Esophagus muscularis mucosa (tissue), 4 donors: ENCODE results near the gene ARMC9. TPM values are rescaled to one million over a fixed set of nuclear protein-coding genes. Genes with fewer than 3 reads are reported as not detected.

Experiments used
- DNase-seq: peaks from one replicate; pipeline ENCODE4 v3.0.0-alpha.2; 2017; ENCODE audit errors: extremely low spot score
- H3K27ac ChIP-seq, 4 donors: fragments of 200-600 bp; sonication (generic); replicated peaks in 1 of 4; 1 replicate in 3 of 4; 2 replicates in 1 of 4; pipeline ENCODE4 v1.5.1; 2016 to 2019; ENCODE audit warnings: mild to moderate bottlenecking in 1 of 4
- H3K27me3 ChIP-seq, 4 donors: fragments of 200-600 bp; sonication (generic); one replicate each; pipeline versions ENCODE4 v1.5.1 to v1.6.0; 2016 to 2019
- H3K36me3 ChIP-seq, 4 donors: fragments of 200-600 bp; sonication (generic); one replicate each; pipeline ENCODE4 v1.5.1; 2016 to 2019
- H3K4me1 ChIP-seq, 4 donors: fragments of 200-600 bp; sonication (generic); one replicate each; pipeline ENCODE4 v1.5.1; 2016 to 2019
- H3K4me3 ChIP-seq, 4 donors: fragments of 200-600 bp; sonication (generic); 1 replicate in 2 of 4; 2 replicates in 2 of 4; pipeline ENCODE4 v1.5.1; 2016 to 2019; ENCODE audit warnings: mild to moderate bottlenecking in 4 of 4, moderate library complexity in 1 of 4
- H3K9me3 ChIP-seq, 4 donors: fragments of 200-600 bp; sonication (generic); 1 replicate in 3 of 4; 2 replicates in 1 of 4; pipeline ENCODE4 v1.5.1; 2016 to 2019
- CTCF ChIP-seq, 3 experiments: fragments of 200-600 bp in 2 of 3; fragments of 450-650 bp in 1 of 3; sonication (generic) in 2 of 3; IDR thresholded peaks; one replicate each; pipeline ENCODE4 v1.5.1; 2017 to 2019; ENCODE audit warnings: antibody characterized with exemption in 3 of 3, mild to moderate bottlenecking in 2 of 3, moderate library complexity in 1 of 3
- EP300 ChIP-seq: sonication (generic); formaldehyde crosslinking; IDR thresholded peaks from one replicate; pipeline ENCODE4 v1.6.1; 2017; ENCODE audit warnings: antibody characterized with exemption
- POLR2A ChIP-seq: fragments of 450-650 bp; IDR thresholded peaks from one replicate; pipeline ENCODE4 v1.6.1; 2017; ENCODE audit warnings: antibody characterized with exemption, moderate library complexity, mild to moderate bottlenecking, low read depth
- POLR2AphosphoS5 ChIP-seq, 2 donors: sonication (generic); formaldehyde crosslinking; IDR thresholded peaks; one replicate each; pipeline ENCODE4 v1.6.1; 2017; ENCODE audit warnings: antibody characterized with exemption in 2 of 2
- WGBS: methylation state at CpG from one replicate; pipeline ENCODE4 v1.1.5; 2018; 5-methylcytosine and 5-hydroxymethylcytosine counted together
- intact Hi-C: fragments of 100-400 bp; cut with DNase I; formaldehyde crosslinking; loops from one replicate; pipeline ENCODE4 v1.15.1; 2023
- total RNA-seq, 4 donors: library from RNA; depleted of rRNA; stranded (reverse); fragments of >200 nt; gene quantifications; one replicate each; pipeline versions ENCODE4 v1.1.0 to v1.2.1, GENCODE V29; 2016

Gene ARMC9
- total RNA-seq, 4 donors from 2014 or later: 119 to 262 (median 152) TPM

DNA sequence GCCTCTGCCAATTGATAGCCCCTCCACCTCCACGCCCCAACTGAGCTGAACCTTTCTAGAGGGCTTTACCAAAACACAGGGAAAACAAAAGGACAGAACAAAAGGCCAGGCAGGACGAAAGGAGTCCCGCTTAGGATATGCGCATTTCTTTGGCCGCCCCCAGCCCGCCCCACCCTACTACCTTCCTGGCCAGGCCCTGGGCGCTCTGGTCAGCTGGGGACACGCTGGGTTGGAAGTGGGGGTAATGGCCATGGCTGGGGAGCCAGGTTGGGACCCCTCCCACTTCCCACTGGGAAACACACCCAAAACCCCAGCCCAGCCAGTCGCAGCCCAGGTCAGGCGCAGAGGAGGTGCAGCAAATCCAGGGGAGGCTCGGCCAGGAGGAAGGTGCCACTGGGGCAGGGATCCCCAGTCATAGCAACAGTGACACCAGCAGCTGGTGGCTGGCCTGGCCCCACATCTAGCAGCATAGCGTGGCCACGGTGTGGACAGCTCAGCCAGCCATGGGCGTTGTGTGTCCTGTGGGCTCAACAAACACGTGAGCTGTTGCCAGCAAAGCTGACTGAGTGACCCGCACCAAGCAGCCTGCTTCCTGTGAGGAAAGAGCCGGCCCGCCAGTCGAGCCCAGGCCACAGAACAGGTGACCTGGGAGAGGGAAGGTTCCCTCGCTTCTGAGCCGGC lies 172.5 kb downstream of the ARMC9 start:
- intact Hi-C loops: no loop called here
- no peaks in the 10 kb centered on the region for H3K9me3 ChIP-seq
- H3K4me3 ChIP-seq: no peak overlapping the region
- WGBS: 96% methylated on average over 13 of the region's 21 CpGs
- peaks cover 0 to 50% (median 23%) of the 10 kb centered on the region in 4 donors for H3K36me3 ChIP-seq
- no peaks in the 10 kb centered on the region for H3K27me3 ChIP-seq
- H3K27ac ChIP-seq: no peak overlapping the region
- no peak for DNase-seq
- TF ChIP-seq POLR2AphosphoS5 (IDR thresholded peaks at IDR 0.05) (no peak), POLR2A (no peak), EP300 (no peak), CTCF (IDR thresholded peaks at IDR 0.05) (no peak)
- peaks cover 0 to 7% (median 0%) of the 10 kb centered on the region in 4 donors for H3K4me1 ChIP-seq

GRCh38 chr2:231371430-231372054 lies 173.1 kb downstream of the ARMC9 start:
- TF ChIP-seq POLR2AphosphoS5 (IDR thresholded peaks at IDR 0.05) (no peak), EP300 (no peak), POLR2A (no peak), CTCF (IDR thresholded peaks at IDR 0.05) (no peak)
- H3K36me3 ChIP-seq: peaks cover 0 to 50% (median 23%) of the 10 kb centered on the region in 4 donors
- H3K4me1 ChIP-seq: peaks cover 0 to 7% (median 0%) of the 10 kb centered on the region in 4 donors
- H3K27me3 ChIP-seq: no peaks in the 10 kb centered on the region
- WGBS: 93% methylated on average over 3 of the region's 13 CpGs
- no peak overlapping the region for H3K27ac ChIP-seq
- no peak overlapping the region for H3K4me3 ChIP-seq
- intact Hi-C loops: no loop called here
- no peaks in the 10 kb centered on the region for H3K9me3 ChIP-seq
- no peak for DNase-seq

DNA sequence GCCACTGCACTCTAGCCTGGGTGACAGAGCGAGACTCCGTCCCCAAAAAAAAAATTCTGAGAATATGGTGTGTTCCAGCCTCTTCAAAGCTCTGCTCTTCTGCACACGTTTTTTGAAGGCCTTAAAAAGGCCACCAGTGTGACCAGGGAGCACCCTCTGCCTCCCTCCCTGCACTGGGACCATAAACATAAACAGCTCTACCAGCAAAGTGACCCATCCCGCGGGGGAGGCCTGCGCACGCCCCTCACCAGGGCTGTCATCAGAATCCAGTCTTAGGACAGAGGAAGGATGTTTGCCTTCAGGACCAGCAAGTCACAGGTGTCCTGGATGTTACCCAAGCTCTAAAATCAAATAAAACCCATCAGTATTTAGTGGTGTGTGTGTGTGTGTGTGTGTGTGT lies 173.9 kb downstream of the ARMC9 start:
- Histone ChIP-seq H3K4me1 (peaks cover 0 to 7% (median 0%) of the 10 kb centered on the region in 4 donors), H3K27me3 (no peaks in the 10 kb centered on the region), H3K36me3 (peaks cover 0 to 47% (median 21%) of the 10 kb centered on the region in 4 donors), H3K27ac (no peak overlapping the region), H3K4me3 (no peak overlapping the region), H3K9me3 (no peaks in the 10 kb centered on the region)
- TF ChIP-seq CTCF (IDR thresholded peaks at IDR 0.05) (no peak), POLR2A (no peak), EP300 (no peak), POLR2AphosphoS5 (IDR thresholded peaks at IDR 0.05) (no peak)
- 89% methylated on average over 5 of the region's 7 CpGs for WGBS
- DNase-seq: no peak
- intact Hi-C loops: no loop called here

GRCh38 chr2:231373184-231373583 lies 174.8 kb downstream of the ARMC9 start:
- Histone ChIP-seq H3K27ac (no peak overlapping the region), H3K4me3 (no peak overlapping the region), H3K9me3 (no peaks in the 10 kb centered on the region), H3K27me3 (no peaks in the 10 kb centered on the region), H3K4me1 (peaks cover 0 to 7% (median 0%) of the 10 kb centered on the region in 4 donors), H3K36me3 (peaks cover 0 to 46% (median 21%) of the 10 kb centered on the region in 4 donors)
- no peak for DNase-seq
- TF ChIP-seq POLR2AphosphoS5 (IDR thresholded peaks at IDR 0.05) (no peak), EP300 (no peak), POLR2A (no peak), CTCF (IDR thresholded peaks at IDR 0.05) (no peak)
- intact Hi-C loops: no loop called here
- WGBS: 83% methylated on average over 8 of the region's 8 CpGs
